Prostate gland (tissue), 2 donors: ENCODE data around the gene DDI2. TPM values are rescaled to one million over a fixed set of nuclear protein-coding genes. Genes with fewer than 3 reads are reported as not detected.
"Not testable (repeated sequence)": the region's sequence is repeated elsewhere in the genome, so short reads cannot be mapped to it uniquely, and the experiment has no call there.

Experiments
- DNase-seq: peaks from one replicate; pipeline ENCODE4 v3.0.0-alpha.2; 2019; ENCODE audit warnings: low spot score
- H3K27ac ChIP-seq, 2 donors: fragments of 200-600 bp; sonication (generic); 2 replicates each; pipeline ENCODE4 v1.5.1; 2017 to 2019
- H3K27me3 ChIP-seq: fragments of 200-600 bp; sonication (generic); replicated peaks from 2 replicates; pipeline ENCODE4 v1.5.1; 2019; ENCODE audit not compliant: insufficient read depth
- H3K36me3 ChIP-seq, 2 donors: fragments of 200-600 bp; sonication (generic); 1 replicate in 1 of 2; 2 replicates in 1 of 2; pipeline versions ENCODE4 v1.5.1 to v1.8.1; 2017 to 2019
- H3K4me1 ChIP-seq: fragments of 200-600 bp; sonication (generic); replicated peaks from 2 replicates; pipeline ENCODE4 v1.5.1; 2019
- H3K4me3 ChIP-seq, 2 donors: fragments of 200-600 bp; sonication (generic); 2 replicates each; pipeline ENCODE4 v1.5.1; 2017 to 2019
- H3K9me3 ChIP-seq: fragments of 200-600 bp; sonication (generic); 2 replicates; pipeline ENCODE4 v1.5.1; 2017
- POLR2A ChIP-seq: fragments of 450-650 bp; IDR thresholded peaks from one replicate; pipeline ENCODE4 v1.6.1; 2016; ENCODE audit warnings: antibody characterized with exemption, mild to moderate bottlenecking
- POLR2AphosphoS5 ChIP-seq: sonication (generic); formaldehyde crosslinking; IDR thresholded peaks from one replicate; pipeline ENCODE4 v1.6.1; 2017; ENCODE audit warnings: antibody characterized with exemption
- WGBS: methylation state at CpG from one replicate; pipeline ENCODE4 v1.1.5; 2018; 5-methylcytosine and 5-hydroxymethylcytosine counted together
- intact Hi-C: fragments of 100-400 bp; cut with DNase I; formaldehyde crosslinking; loops from one replicate; pipeline ENCODE4 v1.14.2; 2022
- total RNA-seq, 2 donors: library from RNA; depleted of rRNA; stranded (reverse); fragments of >200 nt; gene quantifications; one replicate each; pipeline ENCODE4 v1.1.0, GENCODE V29; 2016
- TF ChIP-seq, protein P1 (sequence below), 4 experiments: fragments of 200-600 bp in 2 of 4; fragments of 450-650 bp in 2 of 4; sonication (generic) in 2 of 4; IDR thresholded peaks; 1 replicate in 3 of 4; 2 replicates in 1 of 4; pipeline ENCODE4 v1.5.1; 2016 to 2019; ENCODE audit warnings: antibody characterized with exemption in 4 of 4, mild to moderate bottlenecking in 2 of 4, moderate library complexity in 2 of 4

Gene DDI2
- total RNA-seq, 2 donors from 2014 or later, result 47.5 to 58.4 TPM

DNA sequence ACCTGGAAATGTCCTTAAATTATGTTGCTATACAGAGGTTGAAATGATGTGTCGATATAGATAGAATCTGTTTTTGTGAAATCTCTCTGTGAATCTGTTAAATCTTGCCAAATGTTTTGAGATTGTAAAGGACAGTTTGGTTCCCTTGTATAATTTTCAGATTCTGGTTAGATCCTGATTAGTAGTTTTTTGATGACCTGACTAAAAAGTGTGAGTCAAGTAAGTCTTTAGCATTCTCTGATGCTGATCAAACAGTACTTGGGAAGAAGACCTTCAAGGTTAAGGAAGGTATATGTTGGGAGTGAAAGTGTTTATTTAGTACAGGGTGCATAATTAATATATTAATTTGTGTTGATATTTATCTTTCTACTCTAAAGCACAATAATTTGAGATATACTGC is 32.7 kb downstream of the DDI2 start:
- 98% methylated on average over 1 of the region's 1 CpG for WGBS
- TF ChIP-seq POLR2A (no peak), POLR2AphosphoS5 (no peak)
- TF ChIP-seq, protein P1, sequence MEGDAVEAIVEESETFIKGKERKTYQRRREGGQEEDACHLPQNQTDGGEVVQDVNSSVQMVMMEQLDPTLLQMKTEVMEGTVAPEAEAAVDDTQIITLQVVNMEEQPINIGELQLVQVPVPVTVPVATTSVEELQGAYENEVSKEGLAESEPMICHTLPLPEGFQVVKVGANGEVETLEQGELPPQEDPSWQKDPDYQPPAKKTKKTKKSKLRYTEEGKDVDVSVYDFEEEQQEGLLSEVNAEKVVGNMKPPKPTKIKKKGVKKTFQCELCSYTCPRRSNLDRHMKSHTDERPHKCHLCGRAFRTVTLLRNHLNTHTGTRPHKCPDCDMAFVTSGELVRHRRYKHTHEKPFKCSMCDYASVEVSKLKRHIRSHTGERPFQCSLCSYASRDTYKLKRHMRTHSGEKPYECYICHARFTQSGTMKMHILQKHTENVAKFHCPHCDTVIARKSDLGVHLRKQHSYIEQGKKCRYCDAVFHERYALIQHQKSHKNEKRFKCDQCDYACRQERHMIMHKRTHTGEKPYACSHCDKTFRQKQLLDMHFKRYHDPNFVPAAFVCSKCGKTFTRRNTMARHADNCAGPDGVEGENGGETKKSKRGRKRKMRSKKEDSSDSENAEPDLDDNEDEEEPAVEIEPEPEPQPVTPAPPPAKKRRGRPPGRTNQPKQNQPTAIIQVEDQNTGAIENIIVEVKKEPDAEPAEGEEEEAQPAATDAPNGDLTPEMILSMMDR (IDR thresholded peaks at IDR 0.05), result no peak
- peaks cover 0 to 3% of the 10 kb centered on the region in 2 donors for H3K36me3 ChIP-seq

DNA sequence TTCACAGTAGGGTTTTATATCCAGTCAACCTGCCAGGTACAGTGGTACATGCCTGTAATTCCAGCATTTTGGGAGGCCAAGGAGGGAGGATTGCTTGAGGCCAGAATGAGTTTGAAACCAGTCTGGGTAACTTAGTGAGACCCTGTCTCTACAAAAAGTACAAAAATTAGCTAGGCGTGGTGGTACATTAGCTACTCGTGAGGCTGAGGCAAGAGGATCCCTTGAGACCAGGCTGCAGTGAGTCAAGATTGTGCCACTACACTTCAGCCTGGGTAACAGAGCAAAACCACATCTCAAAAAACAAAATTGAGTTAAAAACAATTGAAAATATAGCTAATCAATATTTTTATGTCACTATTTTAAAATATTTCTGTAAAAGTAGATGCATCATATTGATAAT is 33.2 kb downstream of the DDI2 start:
- DNase-seq, result no peak
- Histone ChIP-seq H3K9me3 (no peaks in the 10 kb centered on the region), H3K4me3 (no peak overlapping the region), H3K4me1 (no peaks in the 10 kb centered on the region), H3K27me3 (no peaks in the 10 kb centered on the region), H3K27ac (no peak overlapping the region), H3K36me3 (no peaks in the 10 kb centered on the region)
- intact Hi-C loops, result no loop called here
- TF ChIP-seq POLR2A, result no peak
- TF ChIP-seq, protein P1 (IDR thresholded peaks at IDR 0.05), result no peak
- no peak for TF ChIP-seq POLR2AphosphoS5
- WGBS, result 90% methylated on average over 2 of the region's 2 CpGs

More for the DNA sequence above, 32.7 kb downstream of the DDI2 start:
- intact Hi-C loops, result no loop called here
- no peak for DNase-seq
- H3K4me1 ChIP-seq, result no peaks in the 10 kb centered on the region
- no peak overlapping the region for H3K27ac ChIP-seq
- no peaks in the 10 kb centered on the region for H3K9me3 ChIP-seq
- no peaks in the 10 kb centered on the region for H3K27me3 ChIP-seq
- no peak overlapping the region for H3K4me3 ChIP-seq

DNA sequence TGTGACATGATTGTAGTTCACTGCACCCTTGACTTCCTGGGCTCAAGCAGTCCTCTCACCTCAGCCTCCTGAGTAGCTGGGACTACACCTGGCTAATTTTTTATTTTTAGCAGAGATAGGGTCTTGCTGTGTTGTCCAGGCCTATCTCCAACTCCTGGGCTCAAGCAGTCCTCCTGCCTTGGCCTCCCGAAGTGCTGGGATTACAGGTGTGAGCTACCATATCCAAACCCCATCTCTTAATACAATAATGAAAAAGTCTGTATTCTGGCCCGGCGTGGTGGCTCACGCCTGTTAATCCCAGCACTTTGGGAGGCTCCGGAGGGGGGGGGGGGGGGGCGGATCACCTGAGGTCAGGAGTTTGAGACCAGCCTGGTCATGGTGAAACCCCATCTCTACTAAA is 34.9 kb downstream of the DDI2 start:
- H3K36me3 ChIP-seq, H3K27ac ChIP-seq, H3K9me3 ChIP-seq, H3K27me3 ChIP-seq, H3K4me1 ChIP-seq, DNase-seq, H3K4me3 ChIP-seq, intact Hi-C loops: not testable (repeated sequence)
- 89% methylated on average over 6 of the region's 6 CpGs for WGBS

DNA sequence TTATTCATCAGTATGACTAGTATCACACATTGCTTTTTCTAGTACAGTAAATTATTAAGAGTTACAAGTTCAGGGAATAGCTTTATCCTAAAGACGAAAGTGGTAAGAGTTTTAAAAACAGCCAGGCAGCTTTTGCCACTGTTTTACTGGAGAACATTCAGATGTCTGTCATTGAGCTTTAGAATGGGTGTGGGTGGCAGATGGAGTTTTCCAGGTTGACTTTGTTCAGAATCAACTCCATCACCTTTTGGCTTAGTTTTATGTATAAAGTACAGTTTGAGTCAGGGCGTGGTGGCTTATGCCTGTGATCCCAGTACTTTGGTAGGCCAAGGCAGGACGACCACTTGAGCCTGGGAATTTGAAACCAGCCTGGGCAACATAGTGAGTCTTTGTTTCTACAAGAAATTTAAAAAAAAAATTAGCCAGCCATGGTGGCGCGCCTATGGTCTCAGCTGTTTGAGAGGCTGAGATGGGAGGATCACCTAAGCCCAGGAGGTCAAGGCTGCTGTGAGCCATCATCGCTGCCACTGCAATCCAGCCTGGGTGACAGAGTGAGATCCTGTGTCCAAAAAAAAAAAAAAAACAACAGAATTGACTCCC is 36.9 kb downstream of the DDI2 start:
- Histone ChIP-seq H3K4me3 (no peak overlapping the region), H3K4me1 (no peaks in the 10 kb centered on the region), H3K36me3 (no peaks in the 10 kb centered on the region), H3K9me3 (no peaks in the 10 kb centered on the region), H3K27ac (no peak overlapping the region), H3K27me3 (no peaks in the 10 kb centered on the region)
- DNase-seq, result no peak
- TF ChIP-seq, protein P1 (IDR thresholded peaks at IDR 0.05), result no peak
- TF ChIP-seq POLR2A, result no peak
- TF ChIP-seq POLR2AphosphoS5, result no peak
- WGBS, result 94% methylated on average over 6 of the region's 6 CpGs
- intact Hi-C loops, result no loop called here

DNA sequence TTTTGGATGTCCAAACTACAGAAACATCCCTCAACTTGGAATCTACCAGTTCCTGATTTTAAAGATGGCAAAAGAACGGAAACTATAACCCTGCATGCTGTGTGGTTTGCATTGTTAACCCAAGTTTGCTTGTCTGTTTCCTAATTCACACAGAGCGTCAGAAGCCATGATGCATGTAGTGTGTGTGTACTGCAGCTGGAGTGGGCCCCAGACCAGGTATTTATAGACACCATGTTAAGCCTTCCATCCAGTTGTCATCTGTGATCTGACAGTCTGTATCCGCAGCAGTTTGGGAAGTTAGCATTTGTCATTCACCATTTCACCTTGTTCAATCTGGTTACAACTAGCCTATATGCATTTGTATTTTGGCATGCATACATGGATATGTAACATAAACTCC is 39.2 kb downstream of the DDI2 start:
- DNase-seq, result no peak
- H3K9me3 ChIP-seq, result no peaks in the 10 kb centered on the region
- no peak overlapping the region for H3K4me3 ChIP-seq
- WGBS, result 93% methylated on average over 3 of the region's 3 CpGs
- peaks cover 6 to 7% of the 10 kb centered on the region in 2 donors for H3K36me3 ChIP-seq
- H3K27ac ChIP-seq, result no peak overlapping the region
- intact Hi-C loops, result no loop called here
- H3K27me3 ChIP-seq, result no peaks in the 10 kb centered on the region
- TF ChIP-seq POLR2A, result no peak
- TF ChIP-seq, protein P1 (IDR thresholded peaks at IDR 0.05), result no peak
- TF ChIP-seq POLR2AphosphoS5, result no peak
- no peaks in the 10 kb centered on the region for H3K4me1 ChIP-seq
